ENCODE measurements around the gene MAST4.

DNA sequence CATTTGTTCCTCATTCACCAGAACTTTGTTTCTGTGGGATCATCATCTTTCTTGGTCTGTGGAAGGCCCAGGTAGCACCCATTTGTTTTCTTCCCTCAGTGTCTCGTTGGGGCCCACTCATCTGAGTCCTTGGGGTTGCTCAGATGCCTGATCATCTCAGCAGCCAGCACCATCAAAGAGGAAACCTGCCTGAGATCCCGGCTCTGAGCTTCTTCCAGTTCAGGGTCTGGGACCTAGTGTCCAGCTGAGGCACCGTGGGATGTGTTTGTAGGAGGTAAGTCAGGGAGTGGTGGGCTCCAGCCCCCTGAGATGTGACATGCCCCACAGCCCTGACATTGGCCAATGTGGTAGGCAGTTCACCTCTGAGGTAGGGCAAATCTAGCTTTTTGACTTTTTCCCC lies 609.8 kb downstream of the MAST4 start:
- TF ChIP-seq EZH2phosphoT487 (IDR thresholded peaks at IDR 0.05) (no peak), EZH2 (IDR thresholded peaks at IDR 0.05) (no peak)
- TF ChIP-seq, protein P1, sequence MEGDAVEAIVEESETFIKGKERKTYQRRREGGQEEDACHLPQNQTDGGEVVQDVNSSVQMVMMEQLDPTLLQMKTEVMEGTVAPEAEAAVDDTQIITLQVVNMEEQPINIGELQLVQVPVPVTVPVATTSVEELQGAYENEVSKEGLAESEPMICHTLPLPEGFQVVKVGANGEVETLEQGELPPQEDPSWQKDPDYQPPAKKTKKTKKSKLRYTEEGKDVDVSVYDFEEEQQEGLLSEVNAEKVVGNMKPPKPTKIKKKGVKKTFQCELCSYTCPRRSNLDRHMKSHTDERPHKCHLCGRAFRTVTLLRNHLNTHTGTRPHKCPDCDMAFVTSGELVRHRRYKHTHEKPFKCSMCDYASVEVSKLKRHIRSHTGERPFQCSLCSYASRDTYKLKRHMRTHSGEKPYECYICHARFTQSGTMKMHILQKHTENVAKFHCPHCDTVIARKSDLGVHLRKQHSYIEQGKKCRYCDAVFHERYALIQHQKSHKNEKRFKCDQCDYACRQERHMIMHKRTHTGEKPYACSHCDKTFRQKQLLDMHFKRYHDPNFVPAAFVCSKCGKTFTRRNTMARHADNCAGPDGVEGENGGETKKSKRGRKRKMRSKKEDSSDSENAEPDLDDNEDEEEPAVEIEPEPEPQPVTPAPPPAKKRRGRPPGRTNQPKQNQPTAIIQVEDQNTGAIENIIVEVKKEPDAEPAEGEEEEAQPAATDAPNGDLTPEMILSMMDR (IDR thresholded peaks at IDR 0.05) = no peak

All from neural progenitor cell (in vitro differentiated cells).